ENCODE results near the gene SALL1.

DNA sequence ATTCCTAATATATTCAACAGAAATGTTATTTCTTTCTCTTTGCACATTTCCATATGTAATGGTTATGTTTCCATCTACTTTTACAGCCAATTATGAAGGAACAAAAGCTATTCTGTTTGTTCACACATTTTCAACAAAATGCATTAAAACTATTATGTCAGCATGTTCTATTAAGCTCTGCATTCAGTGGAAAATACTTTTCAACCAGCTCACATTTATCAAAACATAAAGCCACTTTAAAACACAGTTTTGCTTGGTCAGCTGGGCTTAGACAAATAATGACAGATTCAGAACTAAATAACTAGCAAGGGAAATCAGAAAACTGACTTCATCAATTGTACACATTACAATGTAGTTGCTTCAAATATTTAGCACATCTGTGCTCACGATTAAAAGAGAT, 6.9 kb downstream of the SALL1 start:
- TF ChIP-seq TAF1 (IDR thresholded peaks at IDR 0.05; ENCODE audit: low read depth, low read length) (no peak), NANOG (IDR thresholded peaks at IDR 0.05; ENCODE audit: insufficient read depth, low read depth, low read length, poor library complexity, severe bottlenecking) (no peak), MAFK (IDR thresholded peaks at IDR 0.05; ENCODE audit: low read depth, low read length) (no peak), SUZ12 (IDR thresholded peaks at IDR 0.05; ENCODE audit: low read length) (no peak), POLR2A (IDR thresholded peaks at IDR 0.05; ENCODE audit: control extremely low read depth in 1 of 2, low read depth in 2 of 2, low read length in 2 of 2) (no peak), PHF8 (conservative IDR thresholded peaks at IDR 0.05; ENCODE audit: low read depth, low read length) (no peak), EGR1 (IDR thresholded peaks at IDR 0.05; ENCODE audit: borderline replicate concordance, low read depth, low read length) (no peak), RNF2 (IDR thresholded peaks at IDR 0.05; ENCODE audit: borderline replicate concordance, low read depth, low read length, missing control alignments, poor library complexity, severe bottlenecking) (no peak), JUND (IDR thresholded peaks at IDR 0.05; ENCODE audit: low read length) (no peak)
- TF ChIP-seq, protein P1, sequence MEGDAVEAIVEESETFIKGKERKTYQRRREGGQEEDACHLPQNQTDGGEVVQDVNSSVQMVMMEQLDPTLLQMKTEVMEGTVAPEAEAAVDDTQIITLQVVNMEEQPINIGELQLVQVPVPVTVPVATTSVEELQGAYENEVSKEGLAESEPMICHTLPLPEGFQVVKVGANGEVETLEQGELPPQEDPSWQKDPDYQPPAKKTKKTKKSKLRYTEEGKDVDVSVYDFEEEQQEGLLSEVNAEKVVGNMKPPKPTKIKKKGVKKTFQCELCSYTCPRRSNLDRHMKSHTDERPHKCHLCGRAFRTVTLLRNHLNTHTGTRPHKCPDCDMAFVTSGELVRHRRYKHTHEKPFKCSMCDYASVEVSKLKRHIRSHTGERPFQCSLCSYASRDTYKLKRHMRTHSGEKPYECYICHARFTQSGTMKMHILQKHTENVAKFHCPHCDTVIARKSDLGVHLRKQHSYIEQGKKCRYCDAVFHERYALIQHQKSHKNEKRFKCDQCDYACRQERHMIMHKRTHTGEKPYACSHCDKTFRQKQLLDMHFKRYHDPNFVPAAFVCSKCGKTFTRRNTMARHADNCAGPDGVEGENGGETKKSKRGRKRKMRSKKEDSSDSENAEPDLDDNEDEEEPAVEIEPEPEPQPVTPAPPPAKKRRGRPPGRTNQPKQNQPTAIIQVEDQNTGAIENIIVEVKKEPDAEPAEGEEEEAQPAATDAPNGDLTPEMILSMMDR (IDR thresholded peaks at IDR 0.05; ENCODE audit: control extremely low read depth in 1 of 3, insufficient read depth in 1 of 3, low read depth in 1 of 3, low read length in 3 of 3) = no peak

Data from H1 (cell line).